HepG2 (cell line): ENCODE data around the gene GOT2. TPM values are rescaled to one million over a fixed set of nuclear protein-coding genes. Genes with fewer than 3 reads are reported as not detected.

Source experiments
- ELF3 ChIP-seq: IDR thresholded peaks from 2 replicates; pipeline ENCODE4 v1.6.1; 2016; ENCODE audit warnings: missing genetic modification reagents, missing compliant biosample characterization
- GFI1 ChIP-seq: sonication (generic); formaldehyde crosslinking; IDR thresholded peaks from 2 replicates; pipeline ENCODE4 v1.5.0; 2020; ENCODE audit warnings: missing genetic modification reagents, mild to moderate bottlenecking, borderline replicate concordance
- HNRNPUL1 ChIP-seq: fragments of 200-400 bp; formaldehyde crosslinking; IDR thresholded peaks from 2 replicates; pipeline ENCODE4 v1.6.1; 2017; ENCODE audit warnings: low read depth, mild to moderate bottlenecking, low read length, moderate library complexity
- ISX ChIP-seq: sonication (generic); formaldehyde crosslinking; conservative IDR thresholded peaks from 2 replicates; pipeline ENCODE4 v1.5.0; 2020; ENCODE audit warnings: missing genetic modification reagents
- NR2F2 ChIP-seq: IDR thresholded peaks from 2 replicates; pipeline ENCODE4 v1.6.1; 2012; ENCODE audit warnings: low read depth, inconsistent platforms, borderline replicate concordance
- PAX8 ChIP-seq: sonication (generic); formaldehyde crosslinking; IDR thresholded peaks from 2 replicates; pipeline ENCODE4 v1.8.0; 2022; ENCODE audit warnings: mild to moderate bottlenecking, missing genetic modification reagents, borderline replicate concordance
- REPIN1 ChIP-seq: sonication (generic); formaldehyde crosslinking; IDR thresholded peaks from 2 replicates; pipeline ENCODE4 v1.8.0; 2022; ENCODE audit warnings: missing genetic modification reagents, low read depth, mild to moderate bottlenecking, borderline replicate concordance
- SALL2 ChIP-seq: sonication (generic); formaldehyde crosslinking; IDR thresholded peaks from 2 replicates; pipeline ENCODE4 v1.8.1; 2023; ENCODE audit warnings: mild to moderate bottlenecking, missing genetic modification reagents, inconsistent platforms
- ZKSCAN5 ChIP-seq: sonication (generic); formaldehyde crosslinking; IDR thresholded peaks from 2 replicates; pipeline ENCODE4 v1.5.1; 2020; ENCODE audit warnings: mild to moderate bottlenecking, missing genetic modification reagents
- ZNF709 ChIP-seq: sonication (generic); formaldehyde crosslinking; IDR thresholded peaks from 2 replicates; pipeline ENCODE4 v1.5.0; 2020; ENCODE audit warnings: mild to moderate bottlenecking, missing genetic modification reagents
- polyA plus RNA-seq, 8 experiments: library from polyadenylated mRNA; depleted of rRNA in 3 of 8; stranded (reverse) in 7 of 8; unstranded in 1 of 8; fragments of >200 nt; fragmentation: Illumina TruSeq in 4 of 8; extraction: Trizol in 4 of 8; gene quantifications; 2 replicates each; pipeline versions ENCODE4 v1.2.1 to v1.2.3, GENCODE V29; 2011 to 2016; ENCODE audit warnings: low read depth in 4 of 8, missing spikeins in 1 of 8, mixed read lengths in 1 of 8; ENCODE audit not compliant: insufficient read depth in 1 of 8
- total RNA-seq, 5 experiments: library from RNA; depleted of rRNA; stranded (reverse); fragments of >200 nt; fragmentation: Illumina TruSeq; extraction: Trizol; gene quantifications; 2 replicates each; pipeline ENCODE4 v1.2.3, GENCODE V29; 2016; ENCODE audit warnings: low read depth in 1 of 5
- TF ChIP-seq, protein P1 (sequence below): sonication (generic); formaldehyde crosslinking; IDR thresholded peaks from 2 replicates; pipeline ENCODE4 v1.5.0; 2020; ENCODE audit warnings: missing genetic modification reagents, mild to moderate bottlenecking, borderline replicate concordance
- TF ChIP-seq, protein P2 (sequence below): sonication (generic); formaldehyde crosslinking; IDR thresholded peaks from 2 replicates; pipeline ENCODE4 v1.4.0; 2020; ENCODE audit warnings: missing genetic modification reagents
- TF ChIP-seq, protein P3 (sequence below): sonication (generic); formaldehyde crosslinking; IDR thresholded peaks from 2 replicates; pipeline ENCODE4 v1.8.0; 2022; ENCODE audit warnings: mild to moderate bottlenecking, missing genetic modification reagents; ENCODE audit not compliant: insufficient replicate concordance
- TF ChIP-seq, protein P4 (sequence below): sonication (generic); formaldehyde crosslinking; IDR thresholded peaks from 2 replicates; pipeline ENCODE4 v1.8.0; 2022; ENCODE audit warnings: mild to moderate bottlenecking, missing genetic modification reagents, moderate library complexity
- TF ChIP-seq, protein P5 (sequence below): sonication (generic); formaldehyde crosslinking; IDR thresholded peaks from 2 replicates; pipeline ENCODE4 v1.4.0; 2020; ENCODE audit warnings: missing genetic modification reagents

Gene GOT2
- total and polyA plus RNA-seq, 2 of the 13 experiments (the other 11 are each of a cell fraction or from before 2014, with no cell fraction given): 32.6 to 121 TPM

DNA sequence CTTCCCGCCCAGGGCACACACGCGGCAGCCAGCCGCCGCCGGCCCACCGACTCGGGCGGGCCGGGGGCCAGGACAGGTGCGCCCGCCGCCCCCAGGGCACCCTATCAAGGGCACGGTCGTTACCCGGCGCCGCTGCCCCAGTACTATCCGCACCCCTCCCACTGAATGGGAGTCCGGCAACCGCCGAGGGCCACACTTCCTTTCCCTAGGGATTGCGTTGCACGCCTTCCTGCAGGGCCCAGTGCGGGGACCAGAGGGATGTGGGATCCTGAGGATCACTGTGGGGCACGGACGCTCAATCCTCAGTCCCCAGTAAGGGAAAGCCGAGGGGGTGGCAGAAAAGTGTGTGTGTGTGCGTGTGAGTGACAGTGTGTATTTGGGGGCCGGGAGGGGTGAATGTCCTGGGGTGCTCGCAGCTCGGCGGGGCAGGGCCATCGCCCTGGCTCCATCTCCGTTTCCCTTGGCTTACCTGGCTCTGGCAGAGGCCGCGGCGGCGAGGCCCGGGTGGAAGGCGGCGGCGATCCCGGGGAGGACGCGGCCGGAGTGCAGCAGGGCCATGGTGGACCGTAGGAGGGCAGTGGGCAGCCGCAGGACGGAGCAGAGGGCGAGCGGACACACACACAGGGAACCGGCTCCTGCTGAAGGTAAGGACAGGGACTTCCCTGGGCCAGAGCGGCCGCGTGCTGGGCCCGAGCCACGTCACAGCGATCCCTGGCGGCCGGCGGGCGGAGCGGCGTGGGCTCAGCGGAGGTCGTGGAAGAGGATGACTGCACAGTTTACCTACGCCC lies at the start of gene GOT2 (continued):
- TF ChIP-seq SALL2 (CRISPR knock-in tag) (peak; percentile 97), HNRNPUL1 (no peak), ZKSCAN5 (0 out of 2 replicates have a peak, but pooled peaks have one; percentile 29), ISX (CRISPR knock-in tag) (no peak), ELF3 (CRISPR knock-in tag) (peak; percentile 95), NR2F2 (no peak), REPIN1 (CRISPR knock-in tag) (peak; percentile 85), PAX8 (peak; percentile 9; the same call in 1 of the 2 replicates), ZNF709 (CRISPR knock-in tag) (peak; percentile 87), GFI1 (peak; percentile 87)
- TF ChIP-seq, protein P1, sequence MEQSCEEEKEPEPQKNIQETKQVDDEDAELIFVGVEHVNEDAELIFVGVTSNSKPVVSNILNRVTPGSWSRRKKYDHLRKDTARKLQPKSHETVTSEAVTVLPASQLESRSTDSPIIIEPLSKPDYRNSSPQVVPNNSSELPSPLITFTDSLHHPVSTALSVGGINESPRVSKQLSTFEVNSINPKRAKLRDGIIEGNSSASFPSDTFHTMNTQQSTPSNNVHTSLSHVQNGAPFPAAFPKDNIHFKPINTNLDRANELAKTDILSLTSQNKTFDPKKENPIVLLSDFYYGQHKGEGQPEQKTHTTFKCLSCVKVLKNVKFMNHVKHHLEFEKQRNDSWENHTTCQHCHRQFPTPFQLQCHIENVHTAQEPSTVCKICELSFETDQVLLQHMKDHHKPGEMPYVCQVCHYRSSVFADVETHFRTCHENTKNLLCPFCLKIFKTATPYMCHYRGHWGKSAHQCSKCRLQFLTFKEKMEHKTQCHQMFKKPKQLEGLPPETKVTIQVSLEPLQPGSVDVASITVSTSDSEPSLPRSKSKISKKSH: peak; percentile 79; the same call in 1 of the 2 replicates
- TF ChIP-seq, protein P2, sequence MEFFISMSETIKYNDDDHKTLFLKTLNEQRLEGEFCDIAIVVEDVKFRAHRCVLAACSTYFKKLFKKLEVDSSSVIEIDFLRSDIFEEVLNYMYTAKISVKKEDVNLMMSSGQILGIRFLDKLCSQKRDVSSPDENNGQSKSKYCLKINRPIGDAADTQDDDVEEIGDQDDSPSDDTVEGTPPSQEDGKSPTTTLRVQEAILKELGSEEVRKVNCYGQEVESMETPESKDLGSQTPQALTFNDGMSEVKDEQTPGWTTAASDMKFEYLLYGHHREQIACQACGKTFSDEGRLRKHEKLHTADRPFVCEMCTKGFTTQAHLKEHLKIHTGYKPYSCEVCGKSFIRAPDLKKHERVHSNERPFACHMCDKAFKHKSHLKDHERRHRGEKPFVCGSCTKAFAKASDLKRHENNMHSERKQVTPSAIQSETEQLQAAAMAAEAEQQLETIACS (CRISPR knock-in tag): no peak
- TF ChIP-seq, protein P3, sequence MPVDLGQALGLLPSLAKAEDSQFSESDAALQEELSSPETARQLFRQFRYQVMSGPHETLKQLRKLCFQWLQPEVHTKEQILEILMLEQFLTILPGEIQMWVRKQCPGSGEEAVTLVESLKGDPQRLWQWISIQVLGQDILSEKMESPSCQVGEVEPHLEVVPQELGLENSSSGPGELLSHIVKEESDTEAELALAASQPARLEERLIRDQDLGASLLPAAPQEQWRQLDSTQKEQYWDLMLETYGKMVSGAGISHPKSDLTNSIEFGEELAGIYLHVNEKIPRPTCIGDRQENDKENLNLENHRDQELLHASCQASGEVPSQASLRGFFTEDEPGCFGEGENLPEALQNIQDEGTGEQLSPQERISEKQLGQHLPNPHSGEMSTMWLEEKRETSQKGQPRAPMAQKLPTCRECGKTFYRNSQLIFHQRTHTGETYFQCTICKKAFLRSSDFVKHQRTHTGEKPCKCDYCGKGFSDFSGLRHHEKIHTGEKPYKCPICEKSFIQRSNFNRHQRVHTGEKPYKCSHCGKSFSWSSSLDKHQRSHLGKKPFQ (CRISPR knock-in tag): peak; percentile 48
- TF ChIP-seq, protein P4, sequence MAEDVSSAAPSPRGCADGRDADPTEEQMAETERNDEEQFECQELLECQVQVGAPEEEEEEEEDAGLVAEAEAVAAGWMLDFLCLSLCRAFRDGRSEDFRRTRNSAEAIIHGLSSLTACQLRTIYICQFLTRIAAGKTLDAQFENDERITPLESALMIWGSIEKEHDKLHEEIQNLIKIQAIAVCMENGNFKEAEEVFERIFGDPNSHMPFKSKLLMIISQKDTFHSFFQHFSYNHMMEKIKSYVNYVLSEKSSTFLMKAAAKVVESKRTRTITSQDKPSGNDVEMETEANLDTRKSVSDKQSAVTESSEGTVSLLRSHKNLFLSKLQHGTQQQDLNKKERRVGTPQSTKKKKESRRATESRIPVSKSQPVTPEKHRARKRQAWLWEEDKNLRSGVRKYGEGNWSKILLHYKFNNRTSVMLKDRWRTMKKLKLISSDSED: peak; percentile 65; the same call in 1 of the 2 replicates
- TF ChIP-seq, protein P5, sequence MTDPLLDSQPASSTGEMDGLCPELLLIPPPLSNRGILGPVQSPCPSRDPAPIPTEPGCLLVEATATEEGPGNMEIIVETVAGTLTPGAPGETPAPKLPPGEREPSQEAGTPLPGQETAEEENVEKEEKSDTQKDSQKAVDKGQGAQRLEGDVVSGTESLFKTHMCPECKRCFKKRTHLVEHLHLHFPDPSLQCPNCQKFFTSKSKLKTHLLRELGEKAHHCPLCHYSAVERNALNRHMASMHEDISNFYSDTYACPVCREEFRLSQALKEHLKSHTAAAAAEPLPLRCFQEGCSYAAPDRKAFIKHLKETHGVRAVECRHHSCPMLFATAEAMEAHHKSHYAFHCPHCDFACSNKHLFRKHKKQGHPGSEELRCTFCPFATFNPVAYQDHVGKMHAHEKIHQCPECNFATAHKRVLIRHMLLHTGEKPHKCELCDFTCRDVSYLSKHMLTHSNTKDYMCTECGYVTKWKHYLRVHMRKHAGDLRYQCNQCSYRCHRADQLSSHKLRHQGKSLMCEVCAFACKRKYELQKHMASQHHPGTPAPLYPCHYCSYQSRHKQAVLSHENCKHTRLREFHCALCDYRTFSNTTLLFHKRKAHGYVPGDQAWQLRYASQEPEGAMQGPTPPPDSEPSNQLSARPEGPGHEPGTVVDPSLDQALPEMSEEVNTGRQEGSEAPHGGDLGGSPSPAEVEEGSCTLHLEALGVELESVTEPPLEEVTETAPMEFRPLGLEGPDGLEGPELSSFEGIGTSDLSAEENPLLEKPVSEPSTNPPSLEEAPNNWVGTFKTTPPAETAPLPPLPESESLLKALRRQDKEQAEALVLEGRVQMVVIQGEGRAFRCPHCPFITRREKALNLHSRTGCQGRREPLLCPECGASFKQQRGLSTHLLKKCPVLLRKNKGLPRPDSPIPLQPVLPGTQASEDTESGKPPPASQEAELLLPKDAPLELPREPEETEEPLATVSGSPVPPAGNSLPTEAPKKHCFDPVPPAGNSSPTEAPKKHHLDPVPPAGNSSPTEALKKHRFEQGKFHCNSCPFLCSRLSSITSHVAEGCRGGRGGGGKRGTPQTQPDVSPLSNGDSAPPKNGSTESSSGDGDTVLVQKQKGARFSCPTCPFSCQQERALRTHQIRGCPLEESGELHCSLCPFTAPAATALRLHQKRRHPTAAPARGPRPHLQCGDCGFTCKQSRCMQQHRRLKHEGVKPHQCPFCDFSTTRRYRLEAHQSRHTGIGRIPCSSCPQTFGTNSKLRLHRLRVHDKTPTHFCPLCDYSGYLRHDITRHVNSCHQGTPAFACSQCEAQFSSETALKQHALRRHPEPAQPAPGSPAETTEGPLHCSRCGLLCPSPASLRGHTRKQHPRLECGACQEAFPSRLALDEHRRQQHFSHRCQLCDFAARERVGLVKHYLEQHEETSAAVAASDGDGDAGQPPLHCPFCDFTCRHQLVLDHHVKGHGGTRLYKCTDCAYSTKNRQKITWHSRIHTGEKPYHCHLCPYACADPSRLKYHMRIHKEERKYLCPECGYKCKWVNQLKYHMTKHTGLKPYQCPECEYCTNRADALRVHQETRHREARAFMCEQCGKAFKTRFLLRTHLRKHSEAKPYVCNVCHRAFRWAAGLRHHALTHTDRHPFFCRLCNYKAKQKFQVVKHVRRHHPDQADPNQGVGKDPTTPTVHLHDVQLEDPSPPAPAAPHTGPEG: peak; percentile 93; the same call in 1 of the 2 replicates
